Activated effector memory CD4-positive, alpha-beta T cell treated with Interleukin-2 at 50 U/mL for 16 hours (primary cell): ENCODE measurements around the gene GPRC5A.

ENCODE experiments used
- DNase-seq: peaks from one replicate; pipeline ENCODE4 v3.0.0-alpha.2; 2020

Gene GPRC5A

GRCh38 chr12:12943586-12944260, 52.4 kb downstream of the GPRC5A start:
- DNase-seq: no peak

GRCh38 chr12:12945591-12945990, 54.2 kb downstream of the GPRC5A start:
- no peak for DNase-seq

- no peak for DNase-seq
These were observed 55.5 kb downstream of the GPRC5A start for GRCh38 chr12:12946686-12947355.

GRCh38 chr12:12947902-12948301, 56.5 kb downstream of the GPRC5A start:
- DNase-seq: no peak

- no peak for DNase-seq
These were observed 60.1 kb downstream of the GPRC5A start for GRCh38 chr12:12951504-12951903.

- DNase-seq: no peak
These were observed 60.7 kb downstream of the GPRC5A start, which contains the start of gene GPRC5D for GRCh38 chr12:12952036-12952435. Gene GPRC5D (minus strand): TSS chr12:12952170. CDS start chr12:12950384, 1,786 bp downstream.

GRCh38 chr12:12954356-12954755, 63.0 kb downstream of the GPRC5A start:
- no peak for DNase-seq

- DNase-seq: no peak
These were observed 63.7 kb downstream of the GPRC5A start for GRCh38 chr12:12954878-12955625.

GRCh38 chr12:12958886-12959285, 67.5 kb downstream of the GPRC5A start:
- DNase-seq: no peak

- no peak for DNase-seq
These were observed 69.4 kb downstream of the GPRC5A start for GRCh38 chr12:12960639-12961209.

GRCh38 chr12:12964255-12964654, 72.9 kb downstream of the GPRC5A start:
- no peak for DNase-seq

- no peak for DNase-seq
These were observed 74.5 kb downstream of the GPRC5A start for GRCh38 chr12:12965836-12966235.
